SU-DHL-6 (cell line): ENCODE data around the gene GRID2.

ENCODE experiments used
- EZH2phosphoT487 ChIP-seq: fragments of 200-600 bp; sonication (generic), shearing (Covaris generic); conservative IDR thresholded peaks from 2 replicates; pipeline ENCODE4 v1.6.1; 2018; ENCODE audit warnings: mild to moderate bottlenecking, antibody characterized with exemption, low read length, moderate library complexity, mixed read lengths
- TF ChIP-seq, protein P1 (sequence below): fragments of 200-600 bp; sonication (generic); IDR thresholded peaks from one replicate; pipeline ENCODE4 v1.5.1; 2017; ENCODE audit warnings: antibody characterized with exemption, mild to moderate bottlenecking, low read length, moderate library complexity; ENCODE audit not compliant: insufficient read depth, poor library complexity, severe bottlenecking

DNA sequence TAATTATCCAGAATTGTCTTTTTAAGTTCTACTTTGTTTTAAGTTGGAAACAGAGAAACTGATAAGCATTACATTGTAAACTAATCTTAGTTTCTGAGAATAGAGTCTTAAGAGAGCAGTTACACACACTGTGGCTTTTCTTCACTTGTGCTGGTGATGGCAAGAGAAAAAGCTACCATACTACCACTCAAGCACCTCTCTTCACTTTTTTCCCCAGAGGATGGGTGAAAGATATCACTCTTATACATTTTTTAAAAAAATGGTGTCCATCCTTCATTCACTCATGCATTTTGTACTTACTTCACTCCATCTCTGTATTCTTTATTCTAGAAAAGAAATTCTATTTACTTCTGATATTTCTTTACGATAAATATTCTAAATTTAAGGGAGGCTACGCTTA, 42.5 kb upstream of the GRID2 start:
- TF ChIP-seq, protein P1, sequence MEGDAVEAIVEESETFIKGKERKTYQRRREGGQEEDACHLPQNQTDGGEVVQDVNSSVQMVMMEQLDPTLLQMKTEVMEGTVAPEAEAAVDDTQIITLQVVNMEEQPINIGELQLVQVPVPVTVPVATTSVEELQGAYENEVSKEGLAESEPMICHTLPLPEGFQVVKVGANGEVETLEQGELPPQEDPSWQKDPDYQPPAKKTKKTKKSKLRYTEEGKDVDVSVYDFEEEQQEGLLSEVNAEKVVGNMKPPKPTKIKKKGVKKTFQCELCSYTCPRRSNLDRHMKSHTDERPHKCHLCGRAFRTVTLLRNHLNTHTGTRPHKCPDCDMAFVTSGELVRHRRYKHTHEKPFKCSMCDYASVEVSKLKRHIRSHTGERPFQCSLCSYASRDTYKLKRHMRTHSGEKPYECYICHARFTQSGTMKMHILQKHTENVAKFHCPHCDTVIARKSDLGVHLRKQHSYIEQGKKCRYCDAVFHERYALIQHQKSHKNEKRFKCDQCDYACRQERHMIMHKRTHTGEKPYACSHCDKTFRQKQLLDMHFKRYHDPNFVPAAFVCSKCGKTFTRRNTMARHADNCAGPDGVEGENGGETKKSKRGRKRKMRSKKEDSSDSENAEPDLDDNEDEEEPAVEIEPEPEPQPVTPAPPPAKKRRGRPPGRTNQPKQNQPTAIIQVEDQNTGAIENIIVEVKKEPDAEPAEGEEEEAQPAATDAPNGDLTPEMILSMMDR: no peak
- no peak for TF ChIP-seq EZH2phosphoT487
